Activated CD8-positive, alpha-beta T cell treated with anti-CD3 and anti-CD28 coated beads for 36 hours (primary cell): ENCODE measurements around the gene GRM3. TPM values are rescaled to one million over a fixed set of nuclear protein-coding genes. Genes with fewer than 3 reads are reported as not detected.

Experiments
- ATAC-seq: fragments of 200-7000 bp; cut with Tn5 transposase; one replicate; pipeline ENCODE4 v1.10.0; 2021; ENCODE audit warnings: mild to moderate bottlenecking, moderate library complexity
- CTCF ChIA-PET: fragments of 350-600 bp; sonication (Branson Sonifier 250); formaldehyde crosslinking; loops from one replicate; lab custom pipeline; 2021; ENCODE audit warnings: antibody characterized with exemption; lab: Charles Lee
- POLR2A ChIA-PET: fragments of 350-600 bp; sonication (Branson Sonifier 250); formaldehyde crosslinking; loops from one replicate; lab custom pipeline; 2021; ENCODE audit warnings: antibody characterized with exemption; lab: Charles Lee
- DNase-seq: peaks from one replicate; pipeline ENCODE4 v3.0.0-alpha.2; 2020
- H3K27ac Mint-ChIP-seq: one replicate; pipeline ENCODE4 v1.8.0; 2021; ENCODE audit warnings: mild to moderate bottlenecking, mixed read lengths
- H3K27me3 Mint-ChIP-seq: one replicate; pipeline ENCODE4 v1.8.0; 2021; ENCODE audit warnings: mixed read lengths
- H3K36me3 Mint-ChIP-seq: one replicate; pipeline ENCODE4 v1.8.0; 2021; ENCODE audit warnings: low read depth, mixed read lengths
- H3K4me1 Mint-ChIP-seq: one replicate; pipeline ENCODE4 v1.8.0; 2021; ENCODE audit warnings: low read depth, mixed read lengths
- H3K4me3 Mint-ChIP-seq: one replicate; pipeline ENCODE4 v1.8.0; 2021; ENCODE audit warnings: mild to moderate bottlenecking, moderate library complexity, mixed read lengths
- H3K9me3 Mint-ChIP-seq: one replicate; pipeline ENCODE4 v1.8.0; 2021; ENCODE audit warnings: mixed read lengths
- CTCF ChIP-seq: fragments of 200-600 bp; IDR thresholded peaks from one replicate; pipeline ENCODE4 v1.8.0; 2022; ENCODE audit warnings: antibody characterized with exemption, mild to moderate bottlenecking
- intact Hi-C: fragments of 100-400 bp; cut with micrococcal nuclease; formaldehyde crosslinking; loops from one replicate; pipeline ENCODE4 v1.10.0; 2022
- total RNA-seq, 2 experiments: library from RNA; stranded (reverse); gene quantifications; one replicate each; pipeline ENCODE4 v1.2.3, GENCODE V29; 2021

Gene GRM3
- total RNA-seq, 2 experiments from 2014 or later = not detected

GRCh38 chr7:86749741-86750665 is 106.3 kb downstream of the GRM3 start:
- TF ChIP-seq CTCF = no peak
- no peaks in the 10 kb centered on the region for H3K4me1 Mint-ChIP-seq
- CTCF ChIA-PET = no interaction called here
- no peaks in the 10 kb centered on the region for H3K27me3 Mint-ChIP-seq
- DNase-seq (no peak), ATAC-seq (no peak)
- POLR2A ChIA-PET = no interaction called here
- no peaks in the 10 kb centered on the region for H3K9me3 Mint-ChIP-seq
- intact Hi-C loops = no loop called here
- H3K4me3 Mint-ChIP-seq = no peak overlapping the region
- H3K27ac Mint-ChIP-seq = no peak overlapping the region
- H3K36me3 Mint-ChIP-seq = no peaks in the 10 kb centered on the region

- H3K4me1 Mint-ChIP-seq = no peaks in the 10 kb centered on the region
- ATAC-seq = no peak
Measured at GRCh38 chr7:86760236-86760635, 116.5 kb downstream of the GRM3 start.

GRCh38 chr7:86762129-86762528 is 118.4 kb downstream of the GRM3 start:
- no peaks in the 10 kb centered on the region for H3K36me3 Mint-ChIP-seq
- H3K4me3 Mint-ChIP-seq = no peak overlapping the region
- CTCF ChIA-PET = no interaction called here
- intact Hi-C loops = no loop called here
- DNase-seq (no peak), ATAC-seq (no peak)
- no peaks in the 10 kb centered on the region for H3K4me1 Mint-ChIP-seq
- no peak for TF ChIP-seq CTCF
- no peaks in the 10 kb centered on the region for H3K9me3 Mint-ChIP-seq
- POLR2A ChIA-PET = no interaction called here
- H3K27me3 Mint-ChIP-seq = peaks cover 1% of the 10 kb centered on the region
- H3K27ac Mint-ChIP-seq = no peak overlapping the region

More at GRCh38 chr7:86760236-86760635, 116.5 kb downstream of the GRM3 start:
- ChIA-PET POLR2A (no interaction called here), CTCF (no interaction called here)
- no peak for TF ChIP-seq CTCF
- Mint-ChIP-seq H3K27me3 (peaks cover 1% of the 10 kb centered on the region), H3K36me3 (no peaks in the 10 kb centered on the region), H3K9me3 (no peaks in the 10 kb centered on the region), H3K27ac (no peak overlapping the region), H3K4me3 (no peak overlapping the region)
- DNase-seq = no peak
- intact Hi-C loops = no loop called here

GRCh38 chr7:86765931-86766330 is 122.2 kb downstream of the GRM3 start:
- no peaks in the 10 kb centered on the region for H3K36me3 Mint-ChIP-seq
- H3K27ac Mint-ChIP-seq = no peak overlapping the region
- H3K9me3 Mint-ChIP-seq = no peaks in the 10 kb centered on the region
- no peaks in the 10 kb centered on the region for H3K4me1 Mint-ChIP-seq
- TF ChIP-seq CTCF = no peak
- ChIA-PET POLR2A (no interaction called here), CTCF (no interaction called here)
- intact Hi-C loops = no loop called here
- no peak overlapping the region for H3K4me3 Mint-ChIP-seq
- ATAC-seq = no peak
- no peak for DNase-seq
- no peaks in the 10 kb centered on the region for H3K27me3 Mint-ChIP-seq

- no peak overlapping the region for H3K4me3 Mint-ChIP-seq
- ChIA-PET CTCF (no interaction called here), POLR2A (no interaction called here)
- TF ChIP-seq CTCF = no peak
- H3K4me1 Mint-ChIP-seq = no peaks in the 10 kb centered on the region
- no peak for DNase-seq
- no peak for ATAC-seq
- H3K9me3 Mint-ChIP-seq = no peaks in the 10 kb centered on the region
- intact Hi-C loops = no loop called here
- H3K27me3 Mint-ChIP-seq = no peaks in the 10 kb centered on the region
- no peaks in the 10 kb centered on the region for H3K36me3 Mint-ChIP-seq
- H3K27ac Mint-ChIP-seq = no peak overlapping the region
Measured at GRCh38 chr7:86768394-86768793, 124.7 kb downstream of the GRM3 start.
